ENCODE data around the gene EXOC4.

The EXOC4 gene

DNA sequence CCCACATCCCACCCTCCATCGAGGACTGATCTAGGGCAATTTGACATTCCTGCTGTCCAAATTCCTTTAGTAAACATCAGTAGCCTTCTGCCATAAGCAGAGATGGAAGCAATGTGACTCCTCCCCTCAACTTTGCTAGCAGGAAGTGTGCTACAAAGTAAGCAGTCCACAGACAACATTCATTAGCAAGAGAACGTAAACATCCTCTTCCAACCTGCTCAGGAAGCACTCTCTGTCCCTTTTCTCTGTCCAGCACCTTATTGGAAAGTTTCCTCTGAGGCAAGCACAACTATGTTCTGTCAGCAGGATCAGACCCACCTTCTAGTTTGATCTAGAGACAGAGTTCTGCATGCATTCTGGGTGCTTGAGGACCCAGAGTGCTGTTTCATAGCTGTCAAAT lies 826.1 kb downstream of the EXOC4 start:
- in situ Hi-C loops (cut with MboI; ENCODE audit: low sequenced_read_pairs): no loop called here

DNA sequence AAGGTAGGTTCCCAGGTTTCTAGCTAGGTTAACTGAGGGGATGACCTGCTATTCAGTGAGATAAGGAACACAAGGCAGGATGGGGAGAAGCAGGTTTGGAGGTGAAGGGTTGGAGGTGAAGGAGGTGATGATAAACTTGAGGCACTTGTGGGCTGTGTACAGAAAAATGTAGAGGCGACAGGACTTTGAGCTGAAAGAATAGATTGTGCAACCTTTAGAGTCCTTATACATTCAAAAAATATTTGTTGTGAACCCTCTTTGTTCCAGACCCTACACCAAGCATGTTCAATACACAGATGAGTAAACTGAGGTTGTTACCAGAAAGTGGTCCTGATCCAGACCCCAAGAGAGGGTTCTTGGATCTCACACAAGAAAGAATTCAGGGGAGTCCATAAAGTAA lies 828.8 kb downstream of the EXOC4 start:
- in situ Hi-C loops (cut with MboI; ENCODE audit: low sequenced_read_pairs): no loop called here

DNA sequence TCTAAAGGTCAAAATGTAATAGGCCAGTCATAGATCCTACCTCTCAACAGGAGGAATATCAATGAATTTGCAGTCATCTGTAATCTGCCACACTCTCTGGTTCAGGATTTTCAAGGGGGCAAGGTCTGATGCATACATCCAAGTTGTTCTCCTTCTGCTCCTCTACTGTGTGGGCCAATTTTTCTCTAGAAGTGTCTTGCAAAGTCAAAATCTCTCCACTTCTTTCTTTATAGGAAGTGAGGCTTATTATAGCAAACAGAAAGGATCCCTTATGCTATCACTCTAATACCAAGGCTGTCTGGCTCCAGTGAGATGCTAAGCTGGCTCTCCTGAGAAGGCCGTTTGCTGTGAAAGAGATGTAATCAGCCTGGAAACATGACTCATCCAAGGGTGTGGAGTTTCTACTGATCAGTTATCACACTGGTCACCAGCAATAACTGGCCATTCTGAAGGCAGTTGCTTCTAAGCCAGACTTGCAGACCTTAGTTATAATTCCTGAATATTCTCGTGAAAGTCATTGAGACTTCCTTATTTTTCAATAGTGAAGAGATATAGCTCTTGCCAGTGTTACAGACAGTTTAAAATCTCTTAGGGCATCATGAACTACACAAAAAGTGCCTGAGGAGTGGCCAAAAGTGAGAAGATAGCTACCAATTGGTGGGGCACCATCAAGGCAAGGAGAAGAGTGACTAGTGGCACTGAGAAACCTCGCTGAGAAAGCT lies 831.0 kb downstream of the EXOC4 start:
- in situ Hi-C loops (cut with MboI; ENCODE audit: low sequenced_read_pairs): no loop called here

DNA sequence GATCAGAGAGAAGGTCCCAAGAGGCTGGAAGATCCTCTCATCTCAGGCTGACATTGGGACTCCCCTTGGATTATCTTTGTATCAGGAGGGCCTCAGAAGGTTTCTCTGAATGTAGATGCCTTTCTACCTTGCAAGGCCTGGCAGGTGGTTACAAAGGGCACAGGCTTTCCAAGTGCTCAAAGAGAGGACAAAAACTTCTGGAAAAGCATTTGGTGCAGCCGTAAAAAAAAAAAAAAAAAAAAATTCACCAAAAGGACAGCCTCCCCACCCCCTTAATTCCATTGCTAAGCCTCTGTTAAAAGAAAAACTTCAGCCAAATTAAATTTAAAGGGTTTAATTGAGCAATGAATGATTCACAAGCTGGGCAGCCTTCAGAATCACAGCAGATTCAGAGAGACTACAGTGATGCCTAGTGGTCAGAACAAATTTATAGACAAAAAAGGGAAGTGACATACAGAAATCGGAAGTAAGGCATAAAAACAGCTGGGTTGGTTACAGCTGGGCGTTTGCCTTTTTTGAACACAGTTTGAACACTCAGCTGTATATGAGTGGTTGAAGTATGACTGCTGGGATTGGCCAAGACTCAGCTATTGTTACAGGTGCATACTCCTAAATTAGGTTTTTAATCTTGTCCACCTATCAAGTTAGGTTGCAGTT lies 831.7 kb downstream of the EXOC4 start:
- in situ Hi-C loops (cut with MboI; ENCODE audit: low sequenced_read_pairs): no loop called here

DNA sequence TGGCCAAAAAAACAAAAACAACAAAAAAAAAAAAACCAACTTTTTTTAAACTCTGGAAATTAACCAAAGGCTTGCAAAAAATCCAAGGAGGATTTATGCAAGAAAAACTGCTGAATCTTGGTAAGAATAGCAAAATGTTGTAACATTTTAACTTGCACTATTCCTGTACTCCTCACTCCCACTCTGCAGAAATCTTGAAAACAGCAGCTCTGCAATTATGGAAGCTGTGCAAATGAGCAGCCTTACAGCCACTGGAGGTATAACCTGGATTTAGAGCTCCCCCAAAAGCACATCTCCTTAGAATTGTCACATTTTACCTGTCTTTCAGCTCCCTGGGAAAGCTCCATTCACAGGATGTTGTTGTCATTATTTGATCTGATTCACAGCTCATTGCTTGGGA lies 832.4 kb downstream of the EXOC4 start:
- in situ Hi-C loops (cut with MboI; ENCODE audit: low sequenced_read_pairs): no loop called here

DNA sequence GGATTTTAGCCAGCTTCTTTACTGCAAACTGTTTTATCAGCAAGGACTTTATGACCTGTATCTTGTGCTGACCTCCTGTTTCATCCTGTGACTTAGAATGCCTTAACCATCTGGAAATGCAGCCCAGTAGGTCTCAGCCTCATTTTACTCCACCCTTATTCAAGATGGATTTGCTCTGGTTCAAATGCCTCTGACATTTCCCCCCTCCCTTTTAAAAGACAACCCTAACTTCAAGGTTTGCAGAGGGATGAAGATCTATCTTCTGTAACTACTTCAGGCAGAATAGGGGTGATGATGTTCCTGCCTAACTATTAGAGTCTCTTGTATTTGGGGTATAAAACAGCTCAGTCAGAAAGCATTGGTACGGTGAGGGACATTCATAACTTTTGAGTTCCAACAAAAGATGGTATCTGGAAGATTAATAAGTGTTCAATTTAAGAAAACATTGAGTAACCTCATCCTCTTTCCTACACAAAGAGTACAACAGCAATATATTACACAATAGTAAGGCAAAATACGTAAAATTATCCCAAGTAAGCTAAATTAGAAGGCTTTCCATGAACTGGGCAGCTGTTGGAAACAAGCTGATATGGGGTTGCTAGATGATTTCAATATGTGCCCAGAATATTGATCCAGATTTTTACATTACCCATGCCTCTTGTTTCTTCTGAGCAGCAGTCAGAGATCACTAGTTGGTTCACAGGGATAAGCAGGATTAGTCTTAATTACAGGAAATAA lies 834.3 kb downstream of the EXOC4 start:
- in situ Hi-C loops (cut with MboI; ENCODE audit: low sequenced_read_pairs): no loop called here

DNA sequence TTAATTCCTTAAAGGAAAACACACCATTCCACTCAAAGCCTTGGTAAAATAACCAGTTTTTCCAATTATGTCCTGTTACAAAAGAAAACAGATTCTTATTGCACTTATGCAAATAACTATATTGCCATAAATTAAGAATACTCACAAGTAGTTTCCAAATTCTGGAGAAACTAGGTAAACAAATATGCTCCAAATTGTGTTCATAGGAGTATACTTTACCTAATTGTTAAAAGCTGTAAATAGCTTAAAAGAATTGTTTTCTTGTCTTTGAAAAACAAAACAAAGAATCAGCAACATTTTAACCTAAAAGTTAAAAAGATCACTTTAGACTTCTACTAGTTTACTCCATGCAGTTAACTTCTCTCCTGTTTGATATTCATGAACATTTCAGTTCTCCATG lies 835.3 kb downstream of the EXOC4 start:
- in situ Hi-C loops (cut with MboI; ENCODE audit: low sequenced_read_pairs): no loop called here

DNA sequence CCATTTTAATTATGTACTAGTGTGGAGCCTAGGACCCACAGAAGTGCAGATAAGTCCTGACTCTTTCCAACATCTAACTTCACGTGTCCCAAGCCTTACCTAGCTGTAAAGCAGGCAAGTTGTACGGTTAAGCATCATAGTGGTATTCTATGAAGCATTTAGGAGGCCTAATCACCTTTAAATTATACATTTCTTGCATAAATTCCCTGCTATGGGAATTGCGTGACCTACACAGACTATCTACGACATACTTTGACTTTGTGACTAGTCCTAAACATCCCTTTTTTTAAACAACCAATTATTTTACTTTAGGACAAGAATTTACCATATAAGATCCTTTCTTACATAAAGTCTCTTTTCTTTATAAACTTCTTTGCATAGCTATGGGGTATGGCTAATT lies 836.6 kb downstream of the EXOC4 start:
- in situ Hi-C loops (cut with MboI; ENCODE audit: low sequenced_read_pairs): no loop called here

DNA sequence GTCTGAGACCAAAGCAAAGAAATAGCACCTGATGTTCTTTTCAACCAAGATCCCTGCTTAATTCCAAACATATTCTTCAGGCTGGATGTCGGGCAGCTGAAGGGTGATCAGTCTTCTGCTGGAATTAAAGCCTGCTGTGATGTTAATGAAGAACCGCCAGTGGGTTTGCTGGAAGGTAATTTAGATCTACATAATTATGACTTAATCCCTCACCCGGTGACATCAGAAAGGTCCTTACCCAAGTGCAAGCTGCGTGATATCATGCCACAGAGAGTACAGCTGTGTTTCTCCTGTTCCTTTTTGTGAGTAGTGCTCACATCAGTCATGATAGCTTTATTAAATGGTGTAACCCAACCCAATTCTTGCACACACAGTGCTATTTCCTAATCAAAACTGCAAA lies 845.2 kb downstream of the EXOC4 start:
- in situ Hi-C loops (cut with MboI; ENCODE audit: low sequenced_read_pairs): no loop called here

DNA sequence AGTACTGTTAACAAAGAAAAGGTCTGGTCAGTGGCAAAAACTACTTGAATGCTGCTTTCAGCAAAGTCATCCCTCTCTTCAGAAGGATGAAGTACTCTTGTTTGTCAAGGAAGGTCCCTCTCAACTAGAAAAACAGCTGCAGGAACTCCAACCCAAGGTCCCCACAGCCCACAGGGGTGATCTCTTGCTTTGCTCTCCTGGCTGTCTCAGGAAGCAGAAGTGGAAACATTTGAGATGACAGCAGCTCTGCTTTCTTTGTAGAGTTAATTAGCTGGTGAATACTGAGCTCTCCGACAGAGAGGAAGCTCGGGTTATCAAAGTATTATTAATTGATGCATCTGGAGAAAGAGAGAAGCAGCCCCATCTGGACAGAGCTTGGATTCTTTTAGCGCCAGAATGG lies 848.8 kb downstream of the EXOC4 start:
- in situ Hi-C loops (cut with MboI; ENCODE audit: low sequenced_read_pairs): no loop called here

DNA sequence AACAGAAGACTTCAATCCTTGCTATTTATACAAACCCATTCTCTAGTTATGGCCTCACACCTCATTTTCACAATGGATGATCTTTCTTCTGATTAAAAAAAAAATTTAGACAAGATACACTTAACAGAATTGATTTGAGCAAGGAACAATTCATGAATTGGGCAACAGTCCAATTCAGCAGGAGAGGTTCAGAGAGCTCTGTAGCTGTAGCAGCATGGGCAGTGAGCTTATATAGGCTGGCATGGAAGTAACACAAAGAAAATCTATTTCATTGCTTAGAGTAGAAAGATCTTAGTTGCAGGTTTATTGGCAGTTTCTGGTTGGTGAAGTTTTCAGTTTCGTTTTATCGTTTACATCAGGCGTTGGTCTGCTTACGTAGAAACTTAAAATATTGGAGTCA lies 851.3 kb downstream of the EXOC4 start:
- in situ Hi-C loops (cut with MboI; ENCODE audit: low sequenced_read_pairs): no loop called here

DNA sequence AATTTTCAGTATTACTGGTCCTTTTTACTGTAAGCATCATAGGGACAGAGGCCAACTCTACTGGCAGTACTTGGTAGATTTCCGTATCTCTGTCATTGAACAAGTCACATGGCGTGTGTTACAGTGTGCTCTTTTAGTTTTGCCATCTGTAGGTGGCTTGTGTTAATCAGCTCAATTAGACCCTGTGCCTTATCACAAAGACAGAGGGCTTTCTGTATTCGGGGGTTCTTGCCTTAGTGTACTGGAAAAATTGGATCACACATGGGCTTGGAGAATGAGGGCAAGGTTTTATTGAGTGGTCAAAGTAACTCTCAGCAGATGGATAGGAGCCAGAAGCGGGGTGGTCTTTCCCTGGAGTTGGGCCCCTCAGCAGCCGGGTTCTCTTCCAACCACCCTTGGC lies 853.0 kb downstream of the EXOC4 start:
- in situ Hi-C loops (cut with MboI; ENCODE audit: low sequenced_read_pairs): no loop called here

DNA sequence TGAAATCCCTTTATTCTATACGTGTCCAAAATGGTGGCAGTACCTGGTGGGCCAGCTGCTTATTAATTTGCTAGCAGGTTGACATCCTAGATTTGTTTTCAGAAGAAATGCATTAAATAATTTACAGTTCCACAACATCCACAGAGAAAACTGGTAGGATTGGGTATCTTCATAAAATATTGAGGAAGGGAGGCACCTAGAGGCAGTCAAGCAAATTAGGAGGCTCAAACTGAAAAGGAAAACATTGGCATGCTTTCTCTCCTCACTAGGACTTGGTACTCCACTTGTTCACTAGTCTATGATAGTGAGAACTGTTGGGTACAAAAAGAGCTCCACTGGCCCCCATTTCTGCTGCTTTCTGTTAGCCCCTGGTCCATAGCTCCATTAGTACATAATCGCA lies 855.9 kb downstream of the EXOC4 start:
- in situ Hi-C loops (cut with MboI; ENCODE audit: low sequenced_read_pairs): no loop called here

DNA sequence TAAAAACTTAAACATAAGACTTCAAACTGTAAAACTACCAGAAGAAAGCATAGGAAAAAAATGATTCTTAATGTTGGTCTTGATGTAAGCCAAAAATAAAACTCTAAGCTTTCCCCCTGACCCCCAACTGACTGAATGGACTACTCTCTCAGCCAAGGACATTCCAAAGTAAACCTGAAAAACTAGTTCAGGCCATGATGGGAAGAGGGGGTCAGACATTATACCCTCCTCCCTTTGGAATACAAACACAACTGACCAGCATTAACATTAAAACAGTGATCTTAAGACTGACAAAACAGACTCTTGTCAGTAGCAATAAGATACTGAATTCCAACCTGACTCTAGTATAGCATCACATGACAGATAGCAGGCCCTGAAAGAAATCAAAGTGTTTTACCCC lies 860.8 kb downstream of the EXOC4 start:
- in situ Hi-C loops (cut with MboI; ENCODE audit: low sequenced_read_pairs): no loop called here

DNA sequence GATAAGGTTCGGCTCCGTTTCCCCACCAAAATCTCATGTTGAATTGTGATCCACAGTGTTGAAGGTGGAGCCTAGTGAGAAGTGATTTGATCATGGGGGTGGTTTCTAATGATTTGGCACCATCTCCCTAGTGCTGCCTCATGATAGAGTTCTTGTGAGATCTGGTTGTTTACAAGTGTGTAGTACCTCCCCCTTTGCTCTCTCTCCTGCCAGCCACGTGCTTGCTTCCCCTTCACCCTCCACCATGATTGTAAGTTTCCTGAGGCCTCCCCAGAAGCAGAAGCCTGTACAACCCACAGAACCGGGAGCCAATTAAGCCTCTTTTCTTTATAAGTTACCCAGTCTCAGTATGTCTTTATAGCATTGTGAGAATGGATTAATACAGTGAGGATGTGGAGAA lies 862.1 kb downstream of the EXOC4 start:
- in situ Hi-C loops (cut with MboI; ENCODE audit: low sequenced_read_pairs): no loop called here
